HEK293T (cell line): ENCODE data around the gene RALGPS2.

ENCODE experiments used
- CTCF ChIA-PET: fragments of 350-600 bp; formaldehyde crosslinking; extraction: SDS; loops from one replicate; lab custom pipeline; 2021; ENCODE audit warnings: antibody characterized with exemption, inconsistent platforms; lab: Yijun Ruan, JAX
- POLR2A ChIA-PET: fragments of 350-600 bp; formaldehyde crosslinking; extraction: SDS; loops from one replicate; lab custom pipeline; 2020; ENCODE audit warnings: antibody characterized with exemption, inconsistent platforms; lab: Yijun Ruan, JAX
- DNase-seq: peaks from one replicate; pipeline ENCODE4 v3.0.0; 2012; ENCODE audit warnings: mixed read lengths; ENCODE audit errors: extremely low spot score
- ARNT ChIP-seq: fragments of 450-650 bp; IDR thresholded peaks from 2 replicates; pipeline ENCODE4 v1.6.1; 2017; ENCODE audit warnings: mild to moderate bottlenecking
- BHLHE40 ChIP-seq: fragments of 450-650 bp; IDR thresholded peaks from 2 replicates; pipeline ENCODE4 v1.6.1; 2016; ENCODE audit warnings: mild to moderate bottlenecking, moderate library complexity, borderline replicate concordance
- CTBP1 ChIP-seq: fragments of 450-650 bp; IDR thresholded peaks from 2 replicates; pipeline ENCODE4 v1.6.1; 2016; ENCODE audit warnings: borderline replicate concordance
- ELF4 ChIP-seq: fragments of 450-650 bp; IDR thresholded peaks from 2 replicates; pipeline ENCODE4 v1.6.1; 2017; ENCODE audit warnings: antibody characterized with exemption
- FOXA1 ChIP-seq: fragments of 450-650 bp; IDR thresholded peaks from 2 replicates; pipeline ENCODE4 v1.6.1; 2016; ENCODE audit warnings: mild to moderate bottlenecking
- FOXK2 ChIP-seq: fragments of 450-650 bp; IDR thresholded peaks from 2 replicates; pipeline ENCODE4 v1.6.1; 2016; ENCODE audit warnings: mild to moderate bottlenecking
- FOXM1 ChIP-seq: fragments of 450-650 bp; IDR thresholded peaks from 2 replicates; pipeline ENCODE4 v1.6.1; 2017; ENCODE audit warnings: mild to moderate bottlenecking, borderline replicate concordance
- HDGF ChIP-seq: fragments of 450-650 bp; IDR thresholded peaks from 2 replicates; pipeline ENCODE4 v1.6.1; 2017; ENCODE audit warnings: antibody characterized with exemption, borderline replicate concordance
- L3MBTL2 ChIP-seq: fragments of 450-650 bp; conservative IDR thresholded peaks from 2 replicates; pipeline ENCODE4 v1.6.1; 2016; ENCODE audit warnings: mild to moderate bottlenecking
- LEF1 ChIP-seq: fragments of 450-650 bp; IDR thresholded peaks from 2 replicates; pipeline ENCODE4 v1.6.1; 2017; ENCODE audit warnings: mild to moderate bottlenecking, borderline replicate concordance
- NFRKB ChIP-seq: fragments of 450-650 bp; IDR thresholded peaks from 2 replicates; pipeline ENCODE4 v1.6.1; 2016; ENCODE audit warnings: mild to moderate bottlenecking, moderate library complexity
- PKNOX1 ChIP-seq: fragments of 450-650 bp; IDR thresholded peaks from 2 replicates; pipeline ENCODE4 v1.6.1; 2016
- SP1 ChIP-seq: fragments of 450-650 bp; IDR thresholded peaks from 2 replicates; pipeline ENCODE4 v1.6.1; 2017
- SUZ12 ChIP-seq: fragments of 450-650 bp; IDR thresholded peaks from 2 replicates; pipeline ENCODE4 v1.6.1; 2016; ENCODE audit warnings: mild to moderate bottlenecking
- TARDBP ChIP-seq: fragments of 450-650 bp; IDR thresholded peaks from 2 replicates; pipeline ENCODE4 v1.6.1; 2016
- ZNF384 ChIP-seq: fragments of 450-650 bp; IDR thresholded peaks from 2 replicates; pipeline ENCODE4 v1.6.1; 2016

The RALGPS2 gene

GRCh38 chr1:178694923-178695525 lies 30.0 kb upstream of the RALGPS2 start:
- ChIA-PET CTCF (no interaction called here), POLR2A (no interaction called here)
- TF ChIP-seq SP1, result no peak
- no peak for TF ChIP-seq FOXK2
- TF ChIP-seq ZNF384, result no peak
- no peak for TF ChIP-seq LEF1
- no peak for TF ChIP-seq ARNT
- TF ChIP-seq NFRKB, result no peak
- TF ChIP-seq FOXM1, result no peak
- no peak for TF ChIP-seq TARDBP
- no peak for DNase-seq

- POLR2A ChIA-PET, result no interaction called here
- CTCF ChIA-PET, result no interaction called here
- no peak for DNase-seq
- TF ChIP-seq ZNF384 (no peak), FOXM1 (no peak), TARDBP (no peak), HDGF (no peak), SUZ12 (no peak), BHLHE40 (no peak), NFRKB (no peak), CTBP1 (no peak), FOXK2 (no peak), L3MBTL2 (no peak), SP1 (no peak), FOXA1 (no peak), PKNOX1 (no peak), LEF1 (no peak), ARNT (no peak), ELF4 (no peak)
Observed at GRCh38 chr1:178702146-178702545, 22.9 kb upstream of the RALGPS2 start.

- CTCF ChIA-PET, result no interaction called here
- TF ChIP-seq ARNT (no peak), FOXM1 (no peak), SUZ12 (no peak), NFRKB (no peak), CTBP1 (no peak), SP1 (no peak), FOXK2 (no peak), ZNF384 (no peak), BHLHE40 (no peak), L3MBTL2 (no peak), HDGF (no peak), ELF4 (no peak), LEF1 (no peak), TARDBP (no peak), FOXA1 (no peak), PKNOX1 (no peak)
- no peak for DNase-seq
- POLR2A ChIA-PET, result interaction anchor here (1.5 kb wide), 1 partner anchor 20 kb away, joined by 3 read pairs; the partner anchor contains the start of gene RALGPS2
Observed at GRCh38 chr1:178704833-178705232, 20.2 kb upstream of the RALGPS2 start.

- POLR2A ChIA-PET, result no interaction called here
- no peak for DNase-seq
- CTCF ChIA-PET, result no interaction called here
- no peak for TF ChIP-seq PKNOX1
- TF ChIP-seq CTBP1, result no peak
- TF ChIP-seq ELF4, result no peak
- TF ChIP-seq L3MBTL2, result no peak
- no peak for TF ChIP-seq SP1
- no peak for TF ChIP-seq HDGF
- TF ChIP-seq TARDBP, result no peak
- no peak for TF ChIP-seq FOXA1
- no peak for TF ChIP-seq SUZ12
- no peak for TF ChIP-seq BHLHE40
- no peak for TF ChIP-seq NFRKB
- no peak for TF ChIP-seq FOXM1
Observed at GRCh38 chr1:178706432-178706831, 18.6 kb upstream of the RALGPS2 start.

- ChIA-PET CTCF (no interaction called here), POLR2A (no interaction called here)
- DNase-seq, result no peak
- no peak for TF ChIP-seq SUZ12
- TF ChIP-seq NFRKB, result no peak
- no peak for TF ChIP-seq LEF1
- no peak for TF ChIP-seq ARNT
- no peak for TF ChIP-seq PKNOX1
Observed at GRCh38 chr1:178713259-178713658, 11.8 kb upstream of the RALGPS2 start.

GRCh38 chr1:178714453-178714852 lies 10.6 kb upstream of the RALGPS2 start:
- CTCF ChIA-PET, result no interaction called here
- POLR2A ChIA-PET, result no interaction called here
- TF ChIP-seq BHLHE40 (no peak), FOXA1 (no peak), FOXK2 (no peak), L3MBTL2 (no peak), SUZ12 (no peak), TARDBP (no peak)
- no peak for DNase-seq
